ENCODE results near the gene PAX8.
"Not testable (repeated sequence)": the region's sequence is repeated elsewhere in the genome, so short reads cannot be mapped to it uniquely, and the experiment has no call there.

PAX8 gene

DNA sequence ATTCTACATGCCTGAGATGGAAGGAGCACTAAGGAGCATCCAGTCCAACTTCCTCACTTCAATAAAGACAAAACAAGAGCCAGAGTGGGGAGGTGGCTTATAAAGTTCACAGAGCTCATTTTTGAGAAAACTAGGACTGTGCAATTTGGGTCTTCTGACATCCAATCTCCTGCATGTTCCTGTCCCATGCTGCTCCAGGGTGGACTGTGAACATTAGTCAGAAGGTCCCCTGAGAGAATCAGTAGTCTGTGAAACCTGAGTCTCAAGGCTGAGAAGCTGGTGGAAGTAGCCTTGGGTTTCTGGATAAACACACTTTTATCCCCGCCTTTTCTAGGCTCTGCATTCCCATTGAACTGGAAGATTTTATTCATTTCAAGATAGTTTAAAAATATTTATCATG lies 33.1 kb upstream of the PAX8 start:
- not testable (repeated sequence) for H3K9me3 ChIP-seq (ENCODE audit: control insufficient read depth, low read length); H3K4me1 ChIP-seq (ENCODE audit: control insufficient read depth, insufficient read depth, low read length, poor library complexity, severe bottlenecking); H3K4me3 ChIP-seq (ENCODE audit: insufficient read depth, low read depth, low read length, poor library complexity, severe bottlenecking); H3K36me3 ChIP-seq (ENCODE audit: control insufficient read depth, insufficient read depth, low read length); H3K27ac ChIP-seq (ENCODE audit: insufficient read depth, low read length, poor library complexity, severe bottlenecking); DNase-seq; H3K27me3 ChIP-seq (replicated peaks; ENCODE audit: control insufficient read depth, insufficient read depth, low read length, poor library complexity, severe bottlenecking)

DNA sequence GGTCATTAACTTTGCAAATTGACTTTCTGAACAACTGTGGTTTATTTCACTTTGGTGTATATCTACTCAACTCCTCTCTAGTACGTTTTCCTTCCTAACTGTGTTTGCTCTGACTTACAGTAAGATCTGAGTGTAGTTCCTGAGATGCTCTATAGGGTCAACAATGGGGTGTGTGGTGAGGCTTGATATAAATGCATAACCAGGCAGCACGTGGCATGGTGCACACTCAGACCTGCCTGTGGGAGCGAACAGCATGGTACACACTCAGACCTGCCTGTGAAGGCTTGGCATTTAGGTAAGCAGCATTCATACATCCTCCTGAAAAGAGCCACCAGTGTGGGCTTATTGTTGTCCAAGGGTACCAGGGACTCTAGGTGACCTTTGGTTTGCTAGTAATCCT lies 32.5 kb upstream of the PAX8 start:
- not testable (repeated sequence) for H3K36me3 ChIP-seq (ENCODE audit: control insufficient read depth, insufficient read depth, low read length); H3K4me1 ChIP-seq (ENCODE audit: control insufficient read depth, insufficient read depth, low read length, poor library complexity, severe bottlenecking); H3K27ac ChIP-seq (ENCODE audit: insufficient read depth, low read length, poor library complexity, severe bottlenecking); H3K4me3 ChIP-seq (ENCODE audit: insufficient read depth, low read depth, low read length, poor library complexity, severe bottlenecking); DNase-seq; H3K9me3 ChIP-seq (ENCODE audit: control insufficient read depth, low read length); H3K27me3 ChIP-seq (replicated peaks; ENCODE audit: control insufficient read depth, insufficient read depth, low read length, poor library complexity, severe bottlenecking)

DNA sequence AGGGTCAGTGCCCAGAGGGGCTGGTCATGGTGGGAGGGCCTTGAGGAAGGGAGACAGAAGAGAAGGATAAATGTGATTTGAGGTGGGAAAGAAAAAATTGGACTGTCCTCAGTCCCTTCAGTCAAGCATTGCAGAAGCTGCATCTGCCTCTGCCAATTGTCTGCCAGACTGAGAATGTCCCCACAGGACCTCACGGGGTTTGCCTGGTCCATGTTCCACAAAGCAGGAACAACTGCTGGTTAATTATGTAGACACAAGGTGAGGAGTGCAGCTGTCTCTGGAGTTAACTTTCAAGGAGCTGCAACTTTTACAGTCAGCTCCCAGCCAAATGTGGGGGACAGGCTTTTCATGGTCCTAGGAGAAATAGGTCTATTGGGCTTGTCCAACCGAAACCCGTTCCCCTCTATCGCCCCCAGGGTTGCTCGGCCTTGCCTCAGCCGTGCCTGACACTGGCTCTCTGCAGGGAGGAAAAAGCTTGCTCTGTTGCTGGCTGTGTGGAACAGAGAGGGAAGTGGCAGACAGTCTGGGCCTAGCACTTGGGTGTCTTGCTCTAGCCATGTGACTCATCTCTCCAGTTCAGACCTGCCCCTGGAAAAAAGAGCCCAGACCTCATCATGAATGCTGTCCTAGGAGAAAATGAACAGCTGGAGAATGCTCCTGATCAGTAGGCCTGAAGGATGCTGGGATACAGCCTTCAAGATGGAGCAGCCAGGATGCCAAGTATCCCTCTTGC lies 31.1 kb upstream of the PAX8 start:
- Histone ChIP-seq H3K27me3 (replicated peaks; ENCODE audit: control insufficient read depth, insufficient read depth, low read length, poor library complexity, severe bottlenecking) (no peaks in the 10 kb centered on the region), H3K36me3 (ENCODE audit: control insufficient read depth, insufficient read depth, low read length) (no peaks in the 10 kb centered on the region), H3K9me3 (ENCODE audit: control insufficient read depth, low read length) (no peaks in the 10 kb centered on the region), H3K4me3 (ENCODE audit: insufficient read depth, low read depth, low read length, poor library complexity, severe bottlenecking) (no peak overlapping the region), H3K4me1 (ENCODE audit: control insufficient read depth, insufficient read depth, low read length, poor library complexity, severe bottlenecking) (no peaks in the 10 kb centered on the region), H3K27ac (ENCODE audit: insufficient read depth, low read length, poor library complexity, severe bottlenecking) (no peak overlapping the region)
- no peak for DNase-seq

DNA sequence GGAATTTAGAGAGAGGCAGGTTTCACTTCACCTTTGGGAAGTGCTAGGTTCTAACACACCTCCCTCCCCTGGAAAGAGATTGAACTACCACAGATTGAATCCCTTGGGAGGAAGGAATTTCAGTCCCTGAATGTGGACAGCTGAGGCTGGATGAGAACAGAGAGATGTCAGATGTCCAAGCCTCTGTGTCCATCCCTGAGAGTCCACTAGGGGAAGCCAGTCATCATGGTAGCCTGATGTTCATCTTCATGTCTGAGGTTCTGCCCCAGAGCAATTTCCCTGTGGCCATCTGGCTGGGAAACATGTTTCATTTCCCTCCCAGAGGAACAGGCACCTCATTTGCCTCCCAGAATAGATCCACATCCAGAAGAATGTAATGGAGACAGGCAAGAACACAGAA lies 30.1 kb upstream of the PAX8 start:
- not testable (repeated sequence) for H3K27ac ChIP-seq (ENCODE audit: insufficient read depth, low read length, poor library complexity, severe bottlenecking); H3K9me3 ChIP-seq (ENCODE audit: control insufficient read depth, low read length); H3K4me1 ChIP-seq (ENCODE audit: control insufficient read depth, insufficient read depth, low read length, poor library complexity, severe bottlenecking); H3K27me3 ChIP-seq (replicated peaks; ENCODE audit: control insufficient read depth, insufficient read depth, low read length, poor library complexity, severe bottlenecking); H3K36me3 ChIP-seq (ENCODE audit: control insufficient read depth, insufficient read depth, low read length); H3K4me3 ChIP-seq (ENCODE audit: insufficient read depth, low read depth, low read length, poor library complexity, severe bottlenecking); DNase-seq

- not testable (repeated sequence) for H3K4me1 ChIP-seq (ENCODE audit: control insufficient read depth, insufficient read depth, low read length, poor library complexity, severe bottlenecking); DNase-seq; H3K36me3 ChIP-seq (ENCODE audit: control insufficient read depth, insufficient read depth, low read length); H3K27ac ChIP-seq (ENCODE audit: insufficient read depth, low read length, poor library complexity, severe bottlenecking); H3K27me3 ChIP-seq (replicated peaks; ENCODE audit: control insufficient read depth, insufficient read depth, low read length, poor library complexity, severe bottlenecking); H3K9me3 ChIP-seq (ENCODE audit: control insufficient read depth, low read length); H3K4me3 ChIP-seq (ENCODE audit: insufficient read depth, low read depth, low read length, poor library complexity, severe bottlenecking)
Measured at GRCh38 chr2:113306207-113306606, 27.5 kb upstream of the PAX8 start.

- H3K27ac ChIP-seq (ENCODE audit: insufficient read depth, low read length, poor library complexity, severe bottlenecking); H3K36me3 ChIP-seq (ENCODE audit: control insufficient read depth, insufficient read depth, low read length); H3K4me3 ChIP-seq (ENCODE audit: insufficient read depth, low read depth, low read length, poor library complexity, severe bottlenecking); H3K4me1 ChIP-seq (ENCODE audit: control insufficient read depth, insufficient read depth, low read length, poor library complexity, severe bottlenecking); H3K9me3 ChIP-seq (ENCODE audit: control insufficient read depth, low read length); DNase-seq; H3K27me3 ChIP-seq (replicated peaks; ENCODE audit: control insufficient read depth, insufficient read depth, low read length, poor library complexity, severe bottlenecking): not testable (repeated sequence)
Measured at GRCh38 chr2:113305749-113306148, 27.0 kb upstream of the PAX8 start.

GRCh38 chr2:113305146-113305545 lies 26.4 kb upstream of the PAX8 start:
- Histone ChIP-seq H3K4me1 (ENCODE audit: control insufficient read depth, insufficient read depth, low read length, poor library complexity, severe bottlenecking) (no peaks in the 10 kb centered on the region), H3K36me3 (ENCODE audit: control insufficient read depth, insufficient read depth, low read length) (no peaks in the 10 kb centered on the region), H3K4me3 (ENCODE audit: insufficient read depth, low read depth, low read length, poor library complexity, severe bottlenecking) (no peak overlapping the region), H3K27ac (ENCODE audit: insufficient read depth, low read length, poor library complexity, severe bottlenecking) (no peak overlapping the region), H3K27me3 (replicated peaks; ENCODE audit: control insufficient read depth, insufficient read depth, low read length, poor library complexity, severe bottlenecking) (no peaks in the 10 kb centered on the region), H3K9me3 (ENCODE audit: control insufficient read depth, low read length) (no peaks in the 10 kb centered on the region)
- no peak for DNase-seq

DNA sequence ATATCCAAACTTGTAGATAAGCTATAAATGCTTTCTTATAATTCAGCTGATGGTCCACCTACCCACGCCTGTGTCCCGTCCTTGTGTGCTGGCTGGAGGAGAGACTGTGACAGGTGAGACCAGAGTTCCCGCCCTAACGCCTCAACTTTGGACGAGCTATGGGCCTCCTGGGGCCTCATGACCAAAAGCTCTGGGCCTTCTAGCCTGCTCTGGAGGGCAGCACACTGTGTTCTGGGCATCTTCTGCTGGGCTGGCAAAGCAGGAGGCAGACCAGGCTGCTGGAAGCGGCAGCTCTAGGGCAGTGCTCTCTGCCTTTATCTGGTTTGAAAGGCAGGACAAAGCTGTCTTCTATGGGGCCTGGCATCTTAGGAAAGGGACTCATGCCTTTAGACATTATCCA lies 26.0 kb upstream of the PAX8 start:
- no peak for DNase-seq
- Histone ChIP-seq H3K9me3 (ENCODE audit: control insufficient read depth, low read length) (no peaks in the 10 kb centered on the region), H3K4me3 (ENCODE audit: insufficient read depth, low read depth, low read length, poor library complexity, severe bottlenecking) (no peak overlapping the region), H3K36me3 (ENCODE audit: control insufficient read depth, insufficient read depth, low read length) (no peaks in the 10 kb centered on the region), H3K27ac (ENCODE audit: insufficient read depth, low read length, poor library complexity, severe bottlenecking) (no peak overlapping the region), H3K4me1 (ENCODE audit: control insufficient read depth, insufficient read depth, low read length, poor library complexity, severe bottlenecking) (no peaks in the 10 kb centered on the region), H3K27me3 (replicated peaks; ENCODE audit: control insufficient read depth, insufficient read depth, low read length, poor library complexity, severe bottlenecking) (no peaks in the 10 kb centered on the region)

DNA sequence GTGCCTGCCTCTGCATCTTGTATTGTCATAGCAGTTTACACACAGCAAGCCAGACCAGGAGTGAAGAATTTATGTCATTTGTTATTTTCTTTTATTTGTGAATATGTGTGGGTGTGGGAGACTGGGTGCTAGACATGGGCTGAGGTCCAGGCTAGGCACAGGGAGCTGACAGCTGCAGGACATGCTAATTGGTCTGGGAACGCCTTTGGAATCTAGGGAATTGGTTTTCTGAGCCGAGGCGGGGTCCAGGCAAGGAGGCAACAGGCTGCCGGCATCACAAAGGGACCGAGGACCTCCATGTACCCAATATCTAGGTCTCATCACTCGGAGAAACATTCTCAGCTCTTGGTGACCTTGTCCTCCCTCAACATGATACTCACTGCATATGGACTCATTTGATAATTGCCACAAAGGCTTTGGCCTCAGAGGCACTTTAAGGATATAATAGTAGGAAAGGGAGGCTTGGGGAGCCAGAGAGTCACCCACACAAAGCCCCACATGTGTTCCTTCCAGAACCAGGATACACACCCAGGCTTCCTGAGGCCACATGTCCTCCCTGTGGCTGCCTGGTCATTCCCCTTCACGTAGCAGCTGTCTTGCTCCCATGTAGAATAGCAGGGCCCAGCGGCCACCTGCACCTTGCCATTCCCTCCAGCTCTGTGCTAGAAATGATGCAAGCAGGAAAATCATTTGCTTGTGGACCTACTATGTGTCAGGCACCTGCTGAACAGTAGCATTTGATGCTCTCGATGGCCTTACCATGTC lies 23.7 kb upstream of the PAX8 start:
- H3K4me1 ChIP-seq (ENCODE audit: control insufficient read depth, insufficient read depth, low read length, poor library complexity, severe bottlenecking); H3K4me3 ChIP-seq (ENCODE audit: insufficient read depth, low read depth, low read length, poor library complexity, severe bottlenecking); H3K27ac ChIP-seq (ENCODE audit: insufficient read depth, low read length, poor library complexity, severe bottlenecking); H3K27me3 ChIP-seq (replicated peaks; ENCODE audit: control insufficient read depth, insufficient read depth, low read length, poor library complexity, severe bottlenecking); H3K9me3 ChIP-seq (ENCODE audit: control insufficient read depth, low read length); DNase-seq; H3K36me3 ChIP-seq (ENCODE audit: control insufficient read depth, insufficient read depth, low read length): not testable (repeated sequence)

GRCh38 chr2:113300281-113300680 lies 21.6 kb upstream of the PAX8 start:
- no peaks in the 10 kb centered on the region for H3K36me3 ChIP-seq (ENCODE audit: control insufficient read depth, insufficient read depth, low read length)
- no peak for DNase-seq
- no peak overlapping the region for H3K4me3 ChIP-seq (ENCODE audit: insufficient read depth, low read depth, low read length, poor library complexity, severe bottlenecking)
- H3K27me3 ChIP-seq (replicated peaks; ENCODE audit: control insufficient read depth, insufficient read depth, low read length, poor library complexity, severe bottlenecking) = no peaks in the 10 kb centered on the region
- H3K27ac ChIP-seq (ENCODE audit: insufficient read depth, low read length, poor library complexity, severe bottlenecking) = no peak overlapping the region
- no peaks in the 10 kb centered on the region for H3K4me1 ChIP-seq (ENCODE audit: control insufficient read depth, insufficient read depth, low read length, poor library complexity, severe bottlenecking)
- H3K9me3 ChIP-seq (ENCODE audit: control insufficient read depth, low read length) = no peaks in the 10 kb centered on the region

Data from effector memory CD4-positive, alpha-beta T cell (primary cell).